Measurements from ENCODE around the gene RELN. TPM values are rescaled to one million over a fixed set of nuclear protein-coding genes. Genes with fewer than 3 reads are reported as not detected.

Gene RELN
- total and polyA plus RNA-seq, 9 of the 15 experiments (the other 6 are each of a cell fraction or from before 2014, with no cell fraction given): 12.9 to 43.2 (median 18.1) TPM

DNA sequence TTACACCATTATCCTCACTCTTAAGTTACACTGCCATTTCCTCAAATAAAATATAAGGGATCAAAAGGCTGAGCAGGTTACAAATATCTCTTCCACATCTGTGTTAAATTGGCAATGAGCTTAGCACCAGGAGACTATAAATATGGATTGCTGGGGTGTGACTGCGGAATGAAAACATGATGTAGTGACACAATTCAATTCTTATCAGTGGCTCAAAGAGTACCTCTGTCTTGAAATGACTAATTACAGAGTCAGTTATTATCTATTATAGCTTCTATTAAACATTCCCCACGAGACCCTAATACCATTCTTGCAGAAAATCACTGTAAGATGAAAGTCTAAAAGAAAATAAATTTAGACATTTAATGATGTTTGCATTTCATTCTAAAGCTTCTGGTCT is 67.1 kb downstream of the RELN start:
- in situ Hi-C loops (cut with MboI) (no loop called here), intact Hi-C loops (cut with micrococcal nuclease) (no loop called here)
- no peak for FAIRE-seq
- Histone ChIP-seq H3K36me3 (ENCODE audit: control insufficient read depth, insufficient read depth, low read length) (no peaks in the 10 kb centered on the region), H3K9me1 (ENCODE audit: control insufficient read depth, insufficient read depth, low read length) (no peaks in the 10 kb centered on the region), H3K27me3 (ENCODE audit: control insufficient read depth in 2 of 2, insufficient read depth in 2 of 2, low read length in 2 of 2) (no peaks in the 10 kb centered on the region), H3K79me2 (ENCODE audit: control insufficient read depth, insufficient read depth, low read length) (peaks cover 3% of the 10 kb centered on the region; the same call in 1 of the 3 replicates), H2AFZ (ENCODE audit: low read depth, low read length) (no peak overlapping the region), H3K4me3 (no peak overlapping the region), H3K9ac (ENCODE audit: insufficient read depth in 1 of 2, low read depth in 2 of 2, low read length in 2 of 2) (no peak overlapping the region), H3K4me1 (replicated peaks in 1 of 2; ENCODE audit: control insufficient read depth in 2 of 2, insufficient read depth in 2 of 2, low read length in 2 of 2) (peaks cover 15 to 32% of the 10 kb centered on the region in 2 experiments), H3K27ac (ENCODE audit: extremely low read depth, low read depth, low read length) (no peak overlapping the region), H3K9me3 (replicated peaks; ENCODE audit: control insufficient read depth, insufficient read depth, low read depth, low read length) (no peaks in the 10 kb centered on the region), H3K4me2 (ENCODE audit: insufficient read depth, low read length) (no peak overlapping the region), H4K20me1 (replicated peaks; ENCODE audit: control insufficient read depth, insufficient read depth, low read length) (no peaks in the 10 kb centered on the region)
- no TSS peak for BruUV-seq (replicated peaks)
- WGBS (ENCODE audit: insufficient coverage, low coverage, missing lambda C conversion rate): 13% methylated on average over 2 of the region's 2 CpGs
- POLR2A ChIA-PET: interaction anchor here (1.0 to 1.9 kb wide), 2 partner anchors 10 to 15 kb away, joined by 3 to 6 read pairs; no protein-coding TSS in a partner anchor
- CTCF ChIA-PET (ENCODE audit: low intra/inter-chr PET ratio): no interaction called here
- no peak for ATAC-seq
- DNase-seq (ENCODE audit: extremely low read depth in 1 of 4, low spot score in 3 of 4): no peak
- TF ChIP-seq ATF1 (CRISPR knock-in tag; IDR thresholded peaks at IDR 0.05) (no peak), ATF1 (tag; IDR thresholded peaks at IDR 0.05) (no peak), ZNF23 (CRISPR knock-in tag; IDR thresholded peaks at IDR 0.05) (no peak), KLF13 (tag; IDR thresholded peaks at IDR 0.05; ENCODE audit: borderline replicate concordance, low read depth) (no peak), KLF10 (CRISPR knock-in tag; IDR thresholded peaks at IDR 0.05) (no peak), L3MBTL2 (IDR thresholded peaks at IDR 0.05) (no peak), NFYB (IDR thresholded peaks at IDR 0.05; ENCODE audit: extremely low read depth, insufficient read length) (no peak), GATA2 (CRISPR knock-in tag; IDR thresholded peaks at IDR 0.05) (no peak), MEIS2 (IDR thresholded peaks at IDR 0.05; ENCODE audit: partially characterized antibody) (peak; percentile 55), ZNF124 (CRISPR knock-in tag; IDR thresholded peaks at IDR 0.05) (no peak), TAL1 (IDR thresholded peaks at IDR 0.05) (no peak), ZKSCAN3 (CRISPR knock-in tag; IDR thresholded peaks at IDR 0.05) (no peak), SRSF3 (IDR thresholded peaks at IDR 0.05; ENCODE audit: insufficient read depth, low read length) (no peak), ZNF699 (CRISPR knock-in tag; IDR thresholded peaks at IDR 0.05; ENCODE audit: insufficient replicate concordance) (no peak), TCF7L2 (IDR thresholded peaks at IDR 0.05; ENCODE audit: low read depth, low read length) (no peak), HSF4 (CRISPR knock-in tag; IDR thresholded peaks at IDR 0.05; ENCODE audit: borderline replicate concordance) (no peak)
- TF ChIP-seq, protein P1, sequence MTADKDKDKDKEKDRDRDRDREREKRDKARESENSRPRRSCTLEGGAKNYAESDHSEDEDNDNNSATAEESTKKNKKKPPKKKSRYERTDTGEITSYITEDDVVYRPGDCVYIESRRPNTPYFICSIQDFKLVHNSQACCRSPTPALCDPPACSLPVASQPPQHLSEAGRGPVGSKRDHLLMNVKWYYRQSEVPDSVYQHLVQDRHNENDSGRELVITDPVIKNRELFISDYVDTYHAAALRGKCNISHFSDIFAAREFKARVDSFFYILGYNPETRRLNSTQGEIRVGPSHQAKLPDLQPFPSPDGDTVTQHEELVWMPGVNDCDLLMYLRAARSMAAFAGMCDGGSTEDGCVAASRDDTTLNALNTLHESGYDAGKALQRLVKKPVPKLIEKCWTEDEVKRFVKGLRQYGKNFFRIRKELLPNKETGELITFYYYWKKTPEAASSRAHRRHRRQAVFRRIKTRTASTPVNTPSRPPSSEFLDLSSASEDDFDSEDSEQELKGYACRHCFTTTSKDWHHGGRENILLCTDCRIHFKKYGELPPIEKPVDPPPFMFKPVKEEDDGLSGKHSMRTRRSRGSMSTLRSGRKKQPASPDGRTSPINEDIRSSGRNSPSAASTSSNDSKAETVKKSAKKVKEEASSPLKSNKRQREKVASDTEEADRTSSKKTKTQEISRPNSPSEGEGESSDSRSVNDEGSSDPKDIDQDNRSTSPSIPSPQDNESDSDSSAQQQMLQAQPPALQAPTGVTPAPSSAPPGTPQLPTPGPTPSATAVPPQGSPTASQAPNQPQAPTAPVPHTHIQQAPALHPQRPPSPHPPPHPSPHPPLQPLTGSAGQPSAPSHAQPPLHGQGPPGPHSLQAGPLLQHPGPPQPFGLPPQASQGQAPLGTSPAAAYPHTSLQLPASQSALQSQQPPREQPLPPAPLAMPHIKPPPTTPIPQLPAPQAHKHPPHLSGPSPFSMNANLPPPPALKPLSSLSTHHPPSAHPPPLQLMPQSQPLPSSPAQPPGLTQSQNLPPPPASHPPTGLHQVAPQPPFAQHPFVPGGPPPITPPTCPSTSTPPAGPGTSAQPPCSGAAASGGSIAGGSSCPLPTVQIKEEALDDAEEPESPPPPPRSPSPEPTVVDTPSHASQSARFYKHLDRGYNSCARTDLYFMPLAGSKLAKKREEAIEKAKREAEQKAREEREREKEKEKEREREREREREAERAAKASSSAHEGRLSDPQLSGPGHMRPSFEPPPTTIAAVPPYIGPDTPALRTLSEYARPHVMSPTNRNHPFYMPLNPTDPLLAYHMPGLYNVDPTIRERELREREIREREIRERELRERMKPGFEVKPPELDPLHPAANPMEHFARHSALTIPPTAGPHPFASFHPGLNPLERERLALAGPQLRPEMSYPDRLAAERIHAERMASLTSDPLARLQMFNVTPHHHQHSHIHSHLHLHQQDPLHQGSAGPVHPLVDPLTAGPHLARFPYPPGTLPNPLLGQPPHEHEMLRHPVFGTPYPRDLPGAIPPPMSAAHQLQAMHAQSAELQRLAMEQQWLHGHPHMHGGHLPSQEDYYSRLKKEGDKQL (CRISPR knock-in tag; IDR thresholded peaks at IDR 0.05; ENCODE audit: borderline replicate concordance): no peak
- TF ChIP-seq, protein P2, sequence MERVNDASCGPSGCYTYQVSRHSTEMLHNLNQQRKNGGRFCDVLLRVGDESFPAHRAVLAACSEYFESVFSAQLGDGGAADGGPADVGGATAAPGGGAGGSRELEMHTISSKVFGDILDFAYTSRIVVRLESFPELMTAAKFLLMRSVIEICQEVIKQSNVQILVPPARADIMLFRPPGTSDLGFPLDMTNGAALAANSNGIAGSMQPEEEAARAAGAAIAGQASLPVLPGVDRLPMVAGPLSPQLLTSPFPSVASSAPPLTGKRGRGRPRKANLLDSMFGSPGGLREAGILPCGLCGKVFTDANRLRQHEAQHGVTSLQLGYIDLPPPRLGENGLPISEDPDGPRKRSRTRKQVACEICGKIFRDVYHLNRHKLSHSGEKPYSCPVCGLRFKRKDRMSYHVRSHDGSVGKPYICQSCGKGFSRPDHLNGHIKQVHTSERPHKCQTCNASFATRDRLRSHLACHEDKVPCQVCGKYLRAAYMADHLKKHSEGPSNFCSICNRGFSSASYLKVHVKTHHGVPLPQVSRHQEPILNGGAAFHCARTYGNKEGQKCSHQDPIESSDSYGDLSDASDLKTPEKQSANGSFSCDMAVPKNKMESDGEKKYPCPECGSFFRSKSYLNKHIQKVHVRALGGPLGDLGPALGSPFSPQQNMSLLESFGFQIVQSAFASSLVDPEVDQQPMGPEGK (CRISPR knock-in tag; IDR thresholded peaks at IDR 0.05; ENCODE audit: borderline replicate concordance): no peak
